ENCODE measurements around the gene XYLT1. TPM values are rescaled to one million over a fixed set of nuclear protein-coding genes. Genes with fewer than 3 reads are reported as not detected.

The XYLT1 gene
- polyA plus RNA-seq, 1 of the 3 experiments (the other 2 are of a cell fraction) = 17.6 TPM

DNA sequence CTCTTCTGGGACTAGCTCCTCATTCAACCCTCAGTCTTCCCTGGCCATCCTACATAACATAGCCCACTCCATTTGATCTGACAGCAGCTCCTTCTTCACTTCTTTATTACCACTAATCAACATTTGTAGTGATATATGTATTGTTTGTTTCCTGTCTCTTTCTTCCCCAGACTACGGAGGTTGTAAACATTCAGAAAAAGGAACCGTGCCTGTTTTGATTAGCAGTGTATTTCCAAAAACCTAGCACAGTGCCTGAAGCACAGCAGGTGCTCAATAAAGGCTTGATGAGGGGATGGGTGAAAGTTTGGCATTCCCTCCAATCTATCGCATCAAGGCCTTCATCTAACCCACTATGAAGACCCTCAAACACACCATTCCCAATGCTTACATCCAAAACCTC, 150.8 kb downstream of the XYLT1 start:
- 86% methylated on average over 3 of the region's 3 CpGs for WGBS (ENCODE audit: low lambda C conversion rate)
- Histone ChIP-seq H3K9ac (no peak overlapping the region), H3K4me1 (ENCODE audit: control insufficient read depth in 1 of 2, insufficient read depth in 2 of 2, low read depth in 1 of 2, low read length in 1 of 2) (peaks cover 0 to 19% of the 10 kb centered on the region in 2 experiments; a peak in 1 of 4 replicates), H4K20me1 (ENCODE audit: insufficient read depth) (peaks cover 100% of the 10 kb centered on the region), H3K27ac (ENCODE audit: low read depth in 2 of 2, low read length in 1 of 2) (no peak overlapping the region), H3K4me3 (ENCODE audit: low read depth in 2 of 2, low read length in 1 of 2) (no peak overlapping the region), H3K9me2 (no peaks in the 10 kb centered on the region), H3K79me2 (ENCODE audit: insufficient read depth) (peaks cover 100% of the 10 kb centered on the region), H3F3A (replicated peaks; ENCODE audit: insufficient read depth) (peaks cover 13% of the 10 kb centered on the region), H3K36me3 (replicated peaks in 1 of 2; ENCODE audit: control insufficient read depth in 1 of 2, insufficient read depth in 2 of 2, low read length in 1 of 2) (peaks cover 0 to 6% of the 10 kb centered on the region in 2 experiments), H3K9me3 (no peaks in the 10 kb centered on the region), H2AFZ (ENCODE audit: low read depth) (no peak overlapping the region), H3K27me3 (ENCODE audit: insufficient read depth) (no peaks in the 10 kb centered on the region), H3K4me2 (no peak overlapping the region)
- POLR2A ChIA-PET = no interaction called here
- TF ChIP-seq YY1 (IDR thresholded peaks at IDR 0.05; ENCODE audit: low read depth) = no peak
- TF ChIP-seq MXI1 (IDR thresholded peaks at IDR 0.05; ENCODE audit: low read depth, low read length) = no peak
- TF ChIP-seq SIN3A (IDR thresholded peaks at IDR 0.05; ENCODE audit: borderline replicate concordance, low read depth, low read length) = no peak
- no peak for TF ChIP-seq RFX5 (IDR thresholded peaks at IDR 0.05; ENCODE audit: low read length)
- TF ChIP-seq RXRA (IDR thresholded peaks at IDR 0.05; ENCODE audit: borderline replicate concordance, low read depth) = no peak
- no peak for TF ChIP-seq RCOR1 (IDR thresholded peaks at IDR 0.05; ENCODE audit: low read length)
- no peak for TF ChIP-seq GABPA (IDR thresholded peaks at IDR 0.05; ENCODE audit: low read depth)
- TF ChIP-seq FOXJ3 (CRISPR knock-in tag; IDR thresholded peaks at IDR 0.05) = no peak
- no peak for DNase-seq
- CTCF ChIA-PET = no interaction called here

DNA sequence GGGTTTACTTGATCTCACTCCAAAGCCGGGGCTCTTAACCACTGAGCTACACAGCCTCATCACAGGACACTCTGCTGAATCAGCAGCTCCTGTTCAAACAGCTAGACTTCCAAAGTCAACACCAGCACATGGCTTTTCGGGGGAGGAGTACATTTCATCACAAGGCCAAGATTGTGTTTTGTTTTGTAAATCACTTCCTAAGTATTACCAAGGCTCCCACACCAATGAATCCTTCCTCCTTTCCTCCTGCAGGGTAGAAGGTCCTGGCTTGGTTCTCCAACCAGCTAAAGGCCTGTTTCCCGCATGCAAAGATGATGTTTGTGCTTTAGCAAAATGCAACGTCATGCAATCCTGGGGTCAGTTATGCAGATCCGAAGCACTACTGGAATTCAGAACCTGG, 152.5 kb downstream of the XYLT1 start:
- H3K4me1 ChIP-seq (ENCODE audit: control insufficient read depth in 1 of 2, insufficient read depth in 2 of 2, low read depth in 1 of 2, low read length in 1 of 2) = peaks cover 12 to 22% of the 10 kb centered on the region in 2 experiments; a peak in 3 of 4 replicates
- POLR2A ChIA-PET = no interaction called here
- H3K79me2 ChIP-seq (ENCODE audit: insufficient read depth) = peaks cover 100% of the 10 kb centered on the region
- H3K4me3 ChIP-seq (ENCODE audit: low read depth in 2 of 2, low read length in 1 of 2) = no peak overlapping the region
- no peak for DNase-seq
- no peaks in the 10 kb centered on the region for H3K36me3 ChIP-seq (replicated peaks in 1 of 2; ENCODE audit: control insufficient read depth in 1 of 2, insufficient read depth in 2 of 2, low read length in 1 of 2)
- no peaks in the 10 kb centered on the region for H3K27me3 ChIP-seq (ENCODE audit: insufficient read depth)
- no peak overlapping the region for H2AFZ ChIP-seq (ENCODE audit: low read depth)
- WGBS (ENCODE audit: low lambda C conversion rate) = 74% methylated on average over 5 of the region's 5 CpGs
- CTCF ChIA-PET = interaction anchor here (1.2 kb wide), 1 partner anchor 15 kb away, joined by 3 read pairs; no protein-coding TSS in a partner anchor
- no peaks in the 10 kb centered on the region for H3K9me3 ChIP-seq
- no peak overlapping the region for H3K4me2 ChIP-seq
- H4K20me1 ChIP-seq (ENCODE audit: insufficient read depth) = peaks cover 100% of the 10 kb centered on the region
- H3K9ac ChIP-seq = no peak overlapping the region
- peaks cover 19% of the 10 kb centered on the region for H3F3A ChIP-seq (replicated peaks; ENCODE audit: insufficient read depth)
- H3K27ac ChIP-seq (ENCODE audit: low read depth in 2 of 2, low read length in 1 of 2) = no peak overlapping the region
- no peaks in the 10 kb centered on the region for H3K9me2 ChIP-seq
- TF ChIP-seq TCF12 (IDR thresholded peaks at IDR 0.05) (no peak), USF1 (IDR thresholded peaks at IDR 0.05; ENCODE audit: borderline replicate concordance, low read depth) (no peak), YY1 (IDR thresholded peaks at IDR 0.05; ENCODE audit: low read depth) (no peak), POLR2AphosphoS5 (IDR thresholded peaks at IDR 0.05; ENCODE audit: low read depth, low read length) (no peak), JUND (IDR thresholded peaks at IDR 0.05) (no peak), GATA2 (CRISPR knock-in tag; IDR thresholded peaks at IDR 0.05) (no peak), FOSL2 (IDR thresholded peaks at IDR 0.05; ENCODE audit: borderline replicate concordance, low read depth) (no peak), FOXM1 (IDR thresholded peaks at IDR 0.05; ENCODE audit: low read depth) (no peak), TEAD4 (IDR thresholded peaks at IDR 0.05; ENCODE audit: borderline replicate concordance, insufficient read depth) (no peak), ELF1 (IDR thresholded peaks at IDR 0.05) (no peak), CHD2 (IDR thresholded peaks at IDR 0.05; ENCODE audit: low read length, partially characterized antibody) (no peak), RCOR1 (IDR thresholded peaks at IDR 0.05; ENCODE audit: low read length) (no peak), GABPA (IDR thresholded peaks at IDR 0.05; ENCODE audit: low read depth) (no peak)
- TF ChIP-seq, protein P1, sequence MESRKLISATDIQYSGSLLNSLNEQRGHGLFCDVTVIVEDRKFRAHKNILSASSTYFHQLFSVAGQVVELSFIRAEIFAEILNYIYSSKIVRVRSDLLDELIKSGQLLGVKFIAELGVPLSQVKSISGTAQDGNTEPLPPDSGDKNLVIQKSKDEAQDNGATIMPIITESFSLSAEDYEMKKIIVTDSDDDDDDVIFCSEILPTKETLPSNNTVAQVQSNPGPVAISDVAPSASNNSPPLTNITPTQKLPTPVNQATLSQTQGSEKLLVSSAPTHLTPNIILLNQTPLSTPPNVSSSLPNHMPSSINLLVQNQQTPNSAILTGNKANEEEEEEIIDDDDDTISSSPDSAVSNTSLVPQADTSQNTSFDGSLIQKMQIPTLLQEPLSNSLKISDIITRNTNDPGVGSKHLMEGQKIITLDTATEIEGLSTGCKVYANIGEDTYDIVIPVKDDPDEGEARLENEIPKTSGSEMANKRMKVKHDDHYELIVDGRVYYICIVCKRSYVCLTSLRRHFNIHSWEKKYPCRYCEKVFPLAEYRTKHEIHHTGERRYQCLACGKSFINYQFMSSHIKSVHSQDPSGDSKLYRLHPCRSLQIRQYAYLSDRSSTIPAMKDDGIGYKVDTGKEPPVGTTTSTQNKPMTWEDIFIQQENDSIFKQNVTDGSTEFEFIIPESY (IDR thresholded peaks at IDR 0.05; ENCODE audit: borderline replicate concordance, low read depth) = no peak
- TF ChIP-seq, protein P2, sequence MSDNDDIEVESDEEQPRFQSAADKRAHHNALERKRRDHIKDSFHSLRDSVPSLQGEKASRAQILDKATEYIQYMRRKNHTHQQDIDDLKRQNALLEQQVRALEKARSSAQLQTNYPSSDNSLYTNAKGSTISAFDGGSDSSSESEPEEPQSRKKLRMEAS (IDR thresholded peaks at IDR 0.05; ENCODE audit: low read depth) = no peak
- TF ChIP-seq, protein P3, sequence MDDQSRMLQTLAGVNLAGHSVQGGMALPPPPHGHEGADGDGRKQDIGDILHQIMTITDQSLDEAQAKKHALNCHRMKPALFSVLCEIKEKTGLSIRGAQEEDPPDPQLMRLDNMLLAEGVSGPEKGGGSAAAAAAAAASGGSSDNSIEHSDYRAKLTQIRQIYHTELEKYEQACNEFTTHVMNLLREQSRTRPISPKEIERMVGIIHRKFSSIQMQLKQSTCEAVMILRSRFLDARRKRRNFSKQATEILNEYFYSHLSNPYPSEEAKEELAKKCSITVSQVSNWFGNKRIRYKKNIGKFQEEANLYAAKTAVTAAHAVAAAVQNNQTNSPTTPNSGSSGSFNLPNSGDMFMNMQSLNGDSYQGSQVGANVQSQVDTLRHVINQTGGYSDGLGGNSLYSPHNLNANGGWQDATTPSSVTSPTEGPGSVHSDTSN (IDR thresholded peaks at IDR 0.05) = no peak
- TF ChIP-seq, protein P4, sequence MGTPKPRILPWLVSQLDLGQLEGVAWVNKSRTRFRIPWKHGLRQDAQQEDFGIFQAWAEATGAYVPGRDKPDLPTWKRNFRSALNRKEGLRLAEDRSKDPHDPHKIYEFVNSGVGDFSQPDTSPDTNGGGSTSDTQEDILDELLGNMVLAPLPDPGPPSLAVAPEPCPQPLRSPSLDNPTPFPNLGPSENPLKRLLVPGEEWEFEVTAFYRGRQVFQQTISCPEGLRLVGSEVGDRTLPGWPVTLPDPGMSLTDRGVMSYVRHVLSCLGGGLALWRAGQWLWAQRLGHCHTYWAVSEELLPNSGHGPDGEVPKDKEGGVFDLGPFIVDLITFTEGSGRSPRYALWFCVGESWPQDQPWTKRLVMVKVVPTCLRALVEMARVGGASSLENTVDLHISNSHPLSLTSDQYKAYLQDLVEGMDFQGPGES (IDR thresholded peaks at IDR 0.05; ENCODE audit: low read depth, low read length) = no peak
- TF ChIP-seq, protein P5, sequence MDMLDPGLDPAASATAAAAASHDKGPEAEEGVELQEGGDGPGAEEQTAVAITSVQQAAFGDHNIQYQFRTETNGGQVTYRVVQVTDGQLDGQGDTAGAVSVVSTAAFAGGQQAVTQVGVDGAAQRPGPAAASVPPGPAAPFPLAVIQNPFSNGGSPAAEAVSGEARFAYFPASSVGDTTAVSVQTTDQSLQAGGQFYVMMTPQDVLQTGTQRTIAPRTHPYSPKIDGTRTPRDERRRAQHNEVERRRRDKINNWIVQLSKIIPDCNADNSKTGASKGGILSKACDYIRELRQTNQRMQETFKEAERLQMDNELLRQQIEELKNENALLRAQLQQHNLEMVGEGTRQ (IDR thresholded peaks at IDR 0.05; ENCODE audit: borderline replicate concordance, low read depth, low read length) = no peak

All from SK-N-SH (cell line).